ENCODE data around the gene SLC6A19.
"Not testable (repeated sequence)": the region's sequence is repeated elsewhere in the genome, so short reads cannot be mapped to it uniquely, and the experiment has no call there.

Gene SLC6A19

DNA sequence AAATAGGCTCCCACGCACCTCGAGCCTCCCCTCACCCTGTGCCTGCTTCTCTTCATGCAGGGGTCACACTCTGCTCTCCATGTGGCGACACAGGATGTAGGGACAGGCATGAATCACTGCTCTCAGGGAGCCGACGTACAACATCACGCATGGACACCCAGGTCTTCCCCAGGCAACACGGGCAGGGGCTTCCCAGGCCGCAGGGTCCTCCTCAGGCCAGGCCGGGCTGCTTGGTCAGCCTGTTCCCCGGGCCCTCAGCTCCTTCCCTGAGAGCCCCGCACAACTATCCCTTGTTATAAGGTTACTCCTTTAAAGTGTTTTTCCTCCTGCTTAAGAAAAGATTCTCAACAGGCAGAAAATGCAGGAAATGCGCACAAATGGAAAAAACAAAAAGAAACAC, 24.8 kb downstream of the SLC6A19 start:
- DNase-seq, result no peak

DNA sequence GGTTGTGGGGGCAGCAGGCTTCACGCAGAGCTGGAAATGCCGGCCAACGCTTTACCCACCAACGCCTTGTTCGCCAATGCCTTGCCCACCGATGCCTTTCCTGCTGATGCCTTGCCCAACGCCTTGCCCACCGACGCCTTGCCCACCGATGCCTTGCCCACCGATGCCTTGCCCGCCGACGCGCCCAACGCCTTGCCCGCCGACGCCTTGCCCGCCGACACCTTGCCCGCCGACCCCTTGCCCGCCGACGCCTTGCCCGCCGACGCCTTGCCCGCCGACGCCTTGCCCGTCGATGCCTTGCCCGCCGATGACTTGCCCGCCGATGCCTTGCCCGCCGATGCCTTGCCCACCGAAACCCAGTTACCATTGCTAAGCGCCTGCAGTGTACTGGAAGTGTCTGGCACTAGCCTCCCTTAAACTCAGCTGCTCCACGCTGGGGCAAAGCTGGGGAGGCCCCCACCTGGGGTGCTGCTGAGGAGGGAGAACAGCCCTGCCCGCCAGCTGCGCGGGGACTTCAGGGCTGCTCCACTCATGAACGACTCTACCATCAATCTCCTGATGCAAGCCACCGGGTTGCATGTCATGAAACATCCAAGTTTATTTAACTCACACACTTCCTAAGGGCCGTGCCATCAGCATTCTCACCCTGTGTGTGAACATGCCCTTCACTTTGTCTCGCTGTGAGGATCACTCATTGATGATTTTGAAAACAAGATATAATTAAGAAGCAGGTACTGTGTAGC, 25.6 kb downstream of the SLC6A19 start:
- DNase-seq, result no peak

DNA sequence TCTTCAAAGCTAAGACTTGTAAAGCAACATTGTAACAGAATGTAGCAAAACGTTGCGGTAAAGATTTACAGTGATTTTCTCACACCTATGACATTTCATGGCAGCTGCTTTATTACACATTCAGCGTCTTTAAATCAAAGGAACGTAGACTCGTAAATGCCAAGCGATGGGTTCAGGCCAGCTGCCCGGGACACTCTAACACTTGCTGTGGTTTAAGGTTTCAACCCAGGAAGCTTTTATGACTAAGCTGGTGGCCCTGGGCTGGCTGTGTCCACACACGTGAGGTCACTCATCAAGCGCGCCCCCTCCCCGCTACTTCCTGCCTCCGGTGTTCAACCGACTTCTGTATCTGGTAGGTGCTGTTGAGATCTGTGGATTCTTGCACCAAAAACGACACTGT, 26.3 kb downstream of the SLC6A19 start:
- no peak for DNase-seq

DNA sequence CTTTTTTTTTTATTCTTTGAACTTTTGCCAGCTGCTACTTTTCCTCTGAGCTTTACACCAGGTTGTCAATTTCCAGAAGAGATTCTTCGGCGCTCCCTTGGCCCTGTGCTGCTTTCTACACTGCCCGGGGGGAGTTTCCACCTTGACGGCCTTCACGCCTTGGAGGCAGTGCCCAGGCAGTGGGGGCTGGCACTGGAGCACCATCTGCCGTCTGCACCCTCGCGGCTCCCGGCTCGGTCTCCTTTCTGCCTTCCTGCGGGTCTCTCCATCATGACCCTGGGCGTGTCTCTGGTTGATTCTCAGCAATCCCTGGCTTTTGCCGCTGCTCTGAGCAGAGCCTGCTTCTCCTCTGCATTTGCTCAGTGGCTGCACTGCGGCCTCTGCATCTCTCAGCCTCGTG, 26.7 kb downstream of the SLC6A19 start:
- DNase-seq, result no peak

DNA sequence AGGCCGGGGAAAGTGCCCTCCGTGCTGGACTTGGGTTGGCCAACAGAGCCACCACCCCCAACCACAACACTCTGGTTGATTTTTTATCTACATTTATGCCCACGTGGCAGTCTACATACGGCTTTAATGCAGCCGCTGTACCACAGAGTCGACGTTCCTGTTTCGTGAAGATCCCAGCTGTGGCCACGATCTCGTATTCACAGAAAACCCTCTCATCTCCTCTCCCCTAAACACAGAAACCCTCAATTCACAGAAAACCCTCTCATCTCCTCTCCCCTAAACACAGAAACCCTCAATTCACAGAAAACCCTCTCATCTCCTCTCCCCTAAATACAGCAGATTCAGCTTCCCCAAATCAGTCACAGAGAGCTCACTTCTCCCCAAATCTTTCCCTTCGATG, 27.6 kb downstream of the SLC6A19 start:
- not testable (repeated sequence) for DNase-seq

DNA sequence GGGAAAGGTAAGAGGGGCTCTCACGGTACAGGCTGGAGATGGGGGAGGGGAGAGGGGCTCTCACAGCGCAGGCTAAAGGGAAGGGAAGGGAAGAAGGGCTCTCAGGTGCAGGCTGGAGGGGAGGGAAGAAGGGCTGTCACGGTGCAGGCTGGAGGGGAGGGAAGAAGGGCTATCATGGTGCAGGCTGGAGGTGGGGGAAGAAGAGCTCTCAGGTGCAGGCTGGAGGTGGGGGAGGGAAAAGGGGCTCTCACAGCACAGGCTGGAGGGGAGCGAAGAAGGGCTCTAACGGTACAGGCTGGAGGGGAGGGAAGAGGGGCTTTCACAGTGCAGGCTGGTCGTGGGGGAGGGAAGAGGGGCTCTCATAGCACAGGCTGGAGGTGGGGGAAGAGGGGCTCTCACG, 28.4 kb downstream of the SLC6A19 start:
- no peak for DNase-seq

DNA sequence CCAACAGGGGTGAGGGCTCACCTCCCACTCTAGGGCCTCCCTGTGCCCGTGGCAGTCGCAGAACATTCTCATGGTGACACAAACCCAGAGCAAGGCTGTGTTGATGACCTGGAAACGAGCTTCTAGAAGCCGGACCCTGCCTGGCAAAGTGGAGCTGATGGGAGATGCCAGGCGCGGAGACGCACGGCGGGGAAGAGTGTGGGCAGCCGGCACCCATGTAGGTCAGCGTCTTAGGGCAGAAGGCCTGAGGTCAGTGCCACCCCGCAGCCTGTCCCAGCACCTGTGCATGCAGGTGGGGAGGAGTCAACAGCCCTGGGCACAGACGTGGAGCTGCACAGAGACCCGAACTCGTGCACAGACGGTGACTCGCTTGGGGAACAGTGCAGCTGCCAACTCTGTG, 29.2 kb downstream of the SLC6A19 start:
- no peak for DNase-seq

DNA sequence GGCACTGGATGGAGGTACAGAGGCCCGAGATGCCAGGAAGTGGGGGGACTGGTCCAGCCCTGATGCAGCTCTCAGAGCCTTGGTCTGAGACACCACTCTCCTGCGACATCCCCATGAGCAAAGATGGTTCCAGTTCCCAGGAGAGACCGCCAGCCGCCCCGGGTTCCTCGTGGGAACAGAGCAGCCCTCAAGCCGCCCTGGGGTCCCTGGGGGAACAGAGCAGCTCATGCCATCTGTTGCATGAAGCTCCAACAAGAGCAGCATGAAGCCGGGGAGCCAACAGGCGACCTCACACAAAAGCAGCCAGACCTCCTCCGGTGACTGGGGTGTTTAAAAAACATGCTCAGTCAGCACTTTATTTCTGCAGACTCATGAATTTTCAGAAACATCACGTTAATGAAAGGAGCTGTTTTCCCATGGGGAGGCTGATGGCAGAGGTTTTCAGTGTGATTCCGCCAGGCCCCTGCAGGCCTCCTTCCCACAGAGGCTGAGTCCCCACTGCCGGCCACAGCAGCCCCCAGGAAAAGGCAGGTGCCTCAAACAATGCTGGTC, 30.0 kb downstream of the SLC6A19 start:
- no peak for DNase-seq

DNA sequence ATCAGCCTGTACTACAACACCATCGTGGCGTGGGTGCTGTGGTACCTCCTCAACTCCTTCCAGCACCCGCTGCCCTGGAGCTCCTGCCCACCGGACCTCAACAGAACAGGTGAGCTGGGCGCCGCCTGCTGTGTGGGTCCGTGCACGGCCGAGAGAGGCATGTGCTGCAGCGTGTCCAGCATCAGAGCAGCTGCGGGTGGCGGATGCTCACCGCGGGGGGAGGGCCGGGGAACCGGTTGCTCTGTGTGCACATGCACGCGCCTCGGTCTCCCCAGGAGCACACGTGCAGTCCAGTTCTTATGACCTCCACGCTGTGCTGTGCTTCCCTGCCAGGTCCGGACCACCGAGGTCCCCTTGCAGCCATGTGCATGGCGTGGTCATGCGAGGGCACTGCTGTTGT, 31.4 kb downstream of the SLC6A19 start:
- DNase-seq, result no peak

DNA sequence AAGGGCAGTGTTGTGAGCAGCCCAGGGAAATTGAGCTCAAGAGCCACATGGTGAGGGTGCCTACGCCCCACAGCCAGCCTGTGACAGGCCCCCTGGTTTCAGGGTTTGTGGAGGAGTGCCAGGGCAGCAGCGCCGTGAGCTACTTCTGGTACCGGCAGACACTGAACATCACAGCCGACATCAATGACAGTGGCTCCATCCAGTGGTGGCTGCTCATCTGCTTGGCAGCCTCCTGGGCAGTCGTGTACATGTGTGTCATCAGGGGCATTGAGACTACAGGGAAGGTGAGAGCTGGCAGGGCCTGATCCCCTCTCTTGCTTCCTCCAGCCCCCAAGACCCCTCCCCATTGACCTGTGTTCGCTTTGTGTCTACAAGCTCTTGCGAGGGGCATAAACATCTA, 34.0 kb downstream of the SLC6A19 start:
- DNase-seq, result no peak

DNA sequence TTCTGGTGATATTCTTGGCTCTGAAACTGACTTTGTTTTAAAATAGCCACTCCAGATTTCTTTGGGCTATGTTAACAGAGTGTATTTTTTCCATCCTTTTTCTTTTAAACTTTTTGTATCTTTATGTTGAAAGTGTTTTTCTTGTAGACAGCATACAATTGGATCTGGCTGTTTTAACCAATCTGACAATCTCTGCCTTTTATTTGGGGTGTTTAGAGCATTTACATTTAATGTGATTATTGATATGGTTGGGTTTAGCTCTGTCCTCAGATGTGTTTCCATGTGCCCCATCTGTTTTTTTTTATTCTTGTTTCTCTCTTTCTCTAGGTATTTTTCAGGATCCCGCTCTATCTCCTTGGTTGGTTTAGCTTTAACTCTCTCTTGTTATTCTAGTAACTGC, 34.4 kb downstream of the SLC6A19 start:
- no peak for DNase-seq

DNA sequence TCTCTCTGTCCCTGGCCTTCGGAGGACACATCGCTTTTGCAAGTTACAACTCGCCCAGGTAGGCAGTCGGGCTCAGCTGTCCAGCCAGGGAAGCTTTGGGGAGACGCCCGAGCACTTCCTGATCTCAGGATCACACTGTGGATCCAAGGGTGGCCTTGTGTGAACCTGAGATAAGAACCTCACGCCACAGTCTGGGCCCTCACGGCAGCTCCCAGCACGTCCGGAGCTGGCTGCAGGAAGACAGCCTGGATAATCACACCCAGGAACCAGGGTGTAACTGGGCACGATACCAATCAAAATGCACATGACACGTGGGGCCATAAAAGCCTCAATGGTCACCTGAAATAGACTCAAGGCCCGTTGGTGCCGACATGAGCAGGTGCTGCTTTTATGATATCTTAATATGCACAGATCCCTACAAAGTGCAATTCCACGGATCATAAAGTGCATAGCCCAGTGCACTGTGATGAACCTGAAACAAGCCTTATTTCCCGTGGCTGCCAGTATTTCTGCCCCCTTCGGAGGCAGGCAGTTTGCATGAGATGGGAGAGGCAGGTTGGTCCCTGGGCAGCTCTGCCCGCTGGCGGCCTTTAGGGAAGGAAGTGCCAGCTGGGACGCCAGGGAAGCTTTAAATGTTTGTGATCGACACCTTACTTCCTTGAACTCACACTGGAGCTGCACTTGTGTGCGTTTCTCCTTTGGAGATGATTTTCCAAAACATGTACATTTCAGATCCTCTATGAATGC, 38.3 kb downstream of the SLC6A19 start:
- DNase-seq, result no peak

DNA sequence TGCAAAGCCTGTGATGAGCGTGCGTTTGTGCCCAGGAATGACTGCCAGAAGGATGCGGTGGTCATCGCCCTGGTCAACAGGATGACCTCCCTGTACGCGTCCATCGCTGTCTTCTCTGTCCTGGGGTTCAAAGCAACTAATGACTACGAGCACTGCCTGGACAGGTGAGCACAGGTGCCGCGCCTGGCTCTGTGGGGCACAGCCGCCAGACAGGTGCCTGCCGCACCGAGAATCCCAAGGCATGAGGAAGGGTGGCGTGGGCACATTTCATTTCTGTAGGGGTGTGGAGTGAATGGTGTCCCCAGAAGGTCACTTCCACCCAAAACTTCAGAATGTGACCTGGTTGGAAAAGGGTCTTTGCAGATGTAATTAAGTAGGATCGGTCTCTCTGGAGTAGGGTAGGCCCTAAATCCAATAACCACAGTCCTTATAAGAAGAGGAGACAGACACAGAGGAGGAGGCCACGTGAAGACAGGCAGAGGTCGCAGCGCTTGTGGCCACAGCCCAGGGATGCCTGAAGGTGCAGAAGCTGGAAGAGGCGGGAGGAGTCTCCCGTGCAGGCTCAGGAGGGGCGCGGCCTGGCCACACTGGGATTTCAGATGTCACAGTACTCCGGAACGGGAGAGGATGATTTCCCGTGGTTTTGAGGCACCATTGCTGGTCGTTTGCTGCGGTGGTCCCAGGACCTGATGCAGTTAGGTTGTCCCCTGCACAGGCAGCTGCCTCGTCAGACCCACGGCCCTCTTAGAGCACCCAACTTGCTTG, 39.3 kb downstream of the SLC6A19 start:
- DNase-seq, result no peak

DNA sequence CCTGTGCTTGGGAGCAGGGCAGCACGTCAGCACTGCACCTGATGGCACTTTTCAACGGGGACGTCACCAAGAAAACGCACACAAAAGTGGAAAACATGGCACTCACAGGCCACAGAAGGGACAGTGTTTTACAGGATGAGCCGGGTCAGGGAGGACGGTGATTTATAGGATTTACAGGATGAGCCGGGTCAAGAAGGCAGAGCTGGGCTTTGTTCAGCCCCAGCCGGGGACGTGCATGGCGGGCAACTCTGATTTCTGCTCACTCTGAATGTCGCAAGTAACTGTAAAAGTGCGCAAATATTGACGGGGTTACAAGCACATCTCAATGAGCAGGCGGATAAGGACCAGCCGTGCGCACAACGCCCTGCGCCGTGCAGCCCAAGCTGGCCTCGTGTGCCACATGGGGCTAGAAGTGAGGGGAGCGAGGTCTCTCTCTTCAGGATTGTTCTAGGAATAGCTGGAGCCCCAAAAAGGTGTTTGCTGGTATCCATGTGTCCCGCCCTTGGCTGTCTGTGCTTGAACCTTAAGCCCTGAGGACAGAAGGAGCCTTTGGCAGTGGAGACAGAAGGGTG, 40.2 kb downstream of the SLC6A19 start:
- DNase-seq, result no peak

DNA sequence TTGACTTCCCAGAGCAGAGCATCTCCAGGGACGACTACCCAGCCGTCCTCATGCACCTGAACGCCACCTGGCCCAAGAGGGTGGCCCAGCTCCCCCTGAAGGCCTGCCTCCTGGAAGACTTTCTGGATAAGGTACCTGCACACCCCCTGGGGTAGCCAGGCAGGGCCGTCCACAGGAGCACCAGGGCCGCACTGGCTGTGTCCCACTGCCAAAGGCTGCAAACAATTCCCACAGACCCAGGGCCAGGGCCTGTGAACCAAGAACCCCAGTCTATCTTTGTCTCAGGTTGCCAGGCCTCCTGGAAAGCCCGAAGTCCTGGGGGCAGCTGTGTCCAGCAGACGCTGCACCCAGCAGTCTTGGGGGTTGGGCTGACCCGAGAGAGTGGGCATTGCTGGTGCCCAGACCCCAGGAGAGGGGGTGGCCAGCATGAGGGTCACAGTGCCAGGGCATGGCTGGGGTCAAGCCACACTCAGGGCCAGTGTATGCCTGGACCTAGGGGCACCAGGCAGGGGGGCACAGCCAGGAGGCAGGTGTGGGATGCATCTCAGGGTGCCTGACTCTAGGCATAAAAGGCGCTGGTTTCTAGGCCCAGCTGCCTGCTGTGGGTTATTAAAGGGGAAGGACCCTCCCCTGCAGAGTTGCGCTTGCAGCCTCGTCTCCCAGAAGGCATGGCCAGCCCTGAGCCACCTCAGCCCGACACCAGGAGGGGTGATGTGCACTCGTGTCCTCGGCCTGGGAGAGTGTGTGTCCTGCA, 41.5 kb downstream of the SLC6A19 start:
- no peak for DNase-seq

DNA sequence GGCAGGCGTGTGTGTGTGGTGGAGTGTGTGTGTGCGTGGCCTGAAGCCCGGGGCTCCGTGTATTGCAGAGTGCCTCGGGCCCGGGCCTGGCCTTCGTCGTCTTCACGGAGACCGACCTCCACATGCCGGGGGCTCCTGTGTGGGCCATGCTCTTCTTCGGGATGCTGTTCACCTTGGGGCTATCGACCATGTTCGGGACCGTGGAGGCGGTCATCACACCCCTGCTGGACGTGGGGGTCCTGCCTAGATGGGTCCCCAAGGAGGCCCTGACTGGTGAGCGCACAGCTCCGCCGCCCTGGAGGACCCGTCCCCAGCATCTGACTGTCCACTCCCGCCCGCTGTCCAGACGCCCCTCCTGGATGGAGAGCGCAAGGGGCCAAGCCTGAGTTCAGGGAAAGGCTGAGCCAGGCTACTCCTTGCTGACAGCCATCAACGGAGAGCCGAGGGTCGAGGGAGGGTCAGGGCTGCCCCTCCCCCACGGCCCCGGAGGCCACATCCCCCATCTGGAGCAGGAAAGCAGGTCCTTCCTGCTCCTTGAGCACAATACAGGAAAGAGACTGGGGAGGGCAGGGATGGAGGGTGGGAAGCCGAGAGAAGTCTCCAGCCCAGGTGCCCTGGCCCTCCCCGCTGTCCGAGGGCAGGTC, 42.2 kb downstream of the SLC6A19 start:
- DNase-seq, result no peak

DNA sequence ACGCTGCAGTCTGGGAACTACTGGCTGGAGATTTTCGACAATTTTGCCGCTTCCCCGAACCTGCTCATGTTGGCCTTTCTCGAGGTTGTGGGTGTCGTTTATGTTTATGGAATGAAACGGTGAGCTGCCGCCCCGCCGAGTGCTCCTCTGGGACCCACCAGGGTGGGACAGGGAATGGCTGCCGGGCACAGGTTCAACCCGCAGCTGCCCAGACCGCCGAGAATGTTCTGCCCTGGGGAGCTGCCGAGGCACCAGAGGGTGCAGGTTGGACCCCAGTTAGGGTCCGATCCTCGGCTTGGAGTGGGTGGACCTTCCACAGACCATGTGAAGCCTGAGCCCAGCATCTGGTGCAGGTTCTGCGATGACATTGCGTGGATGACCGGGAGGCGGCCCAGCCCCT, 42.9 kb downstream of the SLC6A19 start:
- no peak for DNase-seq

DNA sequence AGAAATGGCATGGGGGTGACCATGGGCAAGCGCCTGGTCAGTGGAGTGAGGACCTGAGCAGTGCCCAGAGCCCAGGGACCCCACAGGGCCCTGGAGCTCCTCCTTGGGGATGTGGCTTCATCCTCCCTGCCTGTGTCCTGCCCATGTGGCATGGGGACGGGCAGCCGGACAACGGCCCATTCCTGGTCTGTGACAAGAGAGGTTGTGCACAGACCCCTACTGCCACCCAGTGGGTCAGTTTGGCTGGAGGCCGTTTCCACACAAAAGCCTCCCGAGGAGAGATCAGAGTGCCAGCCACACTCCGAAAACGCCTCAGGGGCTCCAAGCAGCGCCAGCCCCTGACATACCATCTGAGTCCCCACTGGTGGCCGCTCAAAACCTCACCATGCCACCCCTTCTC, 43.6 kb downstream of the SLC6A19 start:
- DNase-seq, result no peak

DNA sequence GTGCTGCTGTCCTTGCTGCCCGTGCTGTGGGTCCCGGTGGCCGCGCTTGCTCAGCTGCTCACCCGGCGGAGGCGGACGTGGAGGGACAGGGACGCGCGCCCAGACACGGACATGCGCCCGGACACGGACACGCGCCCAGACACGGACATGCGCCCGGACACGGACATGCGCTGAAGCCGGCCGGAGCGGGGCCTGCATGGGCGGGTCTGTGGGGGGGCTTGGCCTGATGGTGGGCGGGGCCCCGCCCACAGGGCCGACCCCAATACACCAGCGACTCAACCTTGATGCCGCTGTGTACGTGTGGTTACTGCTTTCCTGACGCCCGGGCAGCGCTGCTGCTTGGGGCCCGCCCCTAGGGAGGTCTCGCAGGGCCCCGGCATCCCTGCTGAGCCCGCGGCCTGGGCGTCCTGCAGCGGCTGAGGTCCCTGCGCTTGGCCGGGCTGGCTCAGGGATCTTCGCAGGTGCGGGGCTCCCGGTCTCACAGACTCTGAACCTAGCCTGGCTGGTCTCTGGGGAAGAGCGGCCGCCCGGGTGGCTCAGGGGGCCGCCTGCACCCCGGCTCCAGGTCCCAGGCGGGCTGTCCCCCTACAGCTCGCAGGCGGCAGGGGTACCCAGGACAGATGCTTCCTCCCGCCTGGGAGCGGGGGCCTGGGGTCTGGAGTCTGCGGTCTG, 44.6 kb downstream of the SLC6A19 start:
- no peak for DNase-seq

DNA sequence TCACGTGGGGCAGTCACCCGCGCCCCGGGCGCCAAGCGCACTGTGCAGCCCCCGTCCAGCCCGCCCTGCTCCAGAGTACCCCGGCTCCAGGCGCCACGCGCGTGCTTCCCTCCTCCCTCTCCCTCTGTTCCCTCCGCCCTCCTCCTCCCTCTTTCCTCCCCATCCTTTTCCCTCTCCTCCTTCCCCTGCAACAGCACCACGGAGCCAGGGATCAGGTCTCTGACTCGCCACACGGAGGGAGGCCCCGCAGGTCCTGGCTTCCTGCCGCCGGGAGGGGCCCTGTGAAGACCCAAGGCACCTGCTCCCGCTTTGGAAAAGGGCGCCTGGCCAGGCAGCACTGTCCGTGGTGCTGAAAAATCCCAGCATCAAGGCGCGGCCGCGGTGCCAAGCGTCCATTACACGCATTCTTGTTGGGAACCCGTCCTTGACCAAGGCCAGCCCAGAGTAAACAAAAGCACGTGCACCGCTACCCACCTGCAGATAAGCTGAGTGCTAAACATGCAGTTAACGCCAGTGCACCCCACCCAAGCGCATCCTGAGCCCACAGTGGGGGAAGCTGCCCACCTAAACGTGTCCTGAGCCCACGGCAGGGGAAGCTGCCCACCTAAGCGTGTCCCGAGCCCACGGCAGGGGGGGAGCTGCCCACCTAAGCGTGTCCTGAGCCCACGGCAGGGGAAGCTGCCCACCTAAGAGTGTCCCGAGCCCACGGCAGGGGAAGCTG, 45.5 kb downstream of the SLC6A19 start:
- DNase-seq, result no peak

DNA sequence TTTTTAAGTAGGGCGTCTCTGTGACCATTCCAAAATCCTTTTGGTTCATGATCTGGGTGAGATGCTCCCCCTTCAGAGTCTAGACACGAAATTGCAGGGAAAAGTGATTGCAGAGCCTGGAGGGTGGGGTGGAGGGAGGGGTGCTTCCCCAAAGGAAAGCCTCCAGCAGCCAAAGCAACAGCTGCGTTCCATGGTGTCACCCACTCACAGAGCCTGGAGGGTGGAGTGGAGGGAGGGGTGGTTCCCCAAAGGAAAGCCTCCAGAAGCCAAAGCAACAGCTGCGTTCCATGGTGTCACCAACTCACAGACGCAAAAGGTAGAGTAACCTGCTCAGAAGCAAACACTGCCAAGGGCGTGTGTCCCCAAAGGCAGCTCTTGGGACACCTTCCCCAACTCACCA, 46.4 kb downstream of the SLC6A19 start:
- DNase-seq, result no peak

All from effector CD4-positive, alpha-beta T cell (primary cell).